ENCODE measurements around the gene ACADVL.

ACADVL gene

DNA sequence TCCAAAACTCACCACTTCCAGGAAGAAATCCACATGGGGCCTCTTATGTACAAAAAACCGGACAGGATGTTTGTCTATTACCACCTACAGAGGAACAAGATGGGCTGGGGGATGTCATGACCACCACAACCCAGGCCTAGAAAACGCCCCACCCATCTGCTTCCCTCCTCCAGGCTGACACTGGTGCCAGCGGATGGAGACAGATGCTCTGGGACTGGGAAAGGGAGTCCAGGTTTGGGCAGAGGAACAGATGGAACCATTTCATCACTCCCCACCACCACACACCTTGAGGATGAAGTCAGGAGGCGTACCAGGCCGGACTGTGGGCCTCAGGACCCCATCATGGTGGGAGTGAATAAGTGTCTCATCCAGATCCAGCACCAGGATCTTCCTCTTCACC lies 27.0 kb downstream of the ACADVL start:
- Histone ChIP-seq H3K9me3 (ENCODE audit: control insufficient read depth, low read length) (no peaks in the 10 kb centered on the region), H3K4me1 (ENCODE audit: control insufficient read depth, insufficient read depth, low read length, poor library complexity, severe bottlenecking) (peaks cover 12% of the 10 kb centered on the region), H3K4me3 (ENCODE audit: extremely low read depth, insufficient read depth, low read length, poor library complexity, severe bottlenecking) (no peak overlapping the region), H3K36me3 (ENCODE audit: control insufficient read depth, insufficient read depth, low read length) (peaks cover 38% of the 10 kb centered on the region), H3K27ac (ENCODE audit: low read depth, low read length, severe bottlenecking) (no peak overlapping the region)
- whole genome bisulfite sequencing, 2 experiments (ENCODE audit: insufficient coverage in 2 of 2) = 90 to 100% methylated on average over 1 to 2 of the region's 5 CpGs

GRCh38 chr17:7248796-7249195 lies 29.1 kb downstream of the ACADVL start:
- 97 to 100% methylated on average over 2 to 3 of the region's 4 CpGs for WGBS, 2 experiments (ENCODE audit: insufficient coverage in 2 of 2)
- no peak overlapping the region for H3K4me3 ChIP-seq (ENCODE audit: extremely low read depth, insufficient read depth, low read length, poor library complexity, severe bottlenecking)
- no peaks in the 10 kb centered on the region for H3K9me3 ChIP-seq (ENCODE audit: control insufficient read depth, low read length)
- H3K27ac ChIP-seq (ENCODE audit: low read depth, low read length, severe bottlenecking) = no peak overlapping the region
- H3K36me3 ChIP-seq (ENCODE audit: control insufficient read depth, insufficient read depth, low read length) = peaks cover 42% of the 10 kb centered on the region
- H3K4me1 ChIP-seq (ENCODE audit: control insufficient read depth, insufficient read depth, low read length, poor library complexity, severe bottlenecking) = peaks cover 18% of the 10 kb centered on the region

GRCh38 chr17:7249214-7249613 lies 29.5 kb downstream of the ACADVL start:
- no peaks in the 10 kb centered on the region for H3K9me3 ChIP-seq (ENCODE audit: control insufficient read depth, low read length)
- peaks cover 41% of the 10 kb centered on the region for H3K36me3 ChIP-seq (ENCODE audit: control insufficient read depth, insufficient read depth, low read length)
- no peak overlapping the region for H3K4me3 ChIP-seq (ENCODE audit: extremely low read depth, insufficient read depth, low read length, poor library complexity, severe bottlenecking)
- peaks cover 18% of the 10 kb centered on the region for H3K4me1 ChIP-seq (ENCODE audit: control insufficient read depth, insufficient read depth, low read length, poor library complexity, severe bottlenecking)
- WGBS, 2 experiments (ENCODE audit: insufficient coverage in 2 of 2) = 95 to 98% methylated on average over 4 to 6 of the region's 6 CpGs
- no peak overlapping the region for H3K27ac ChIP-seq (ENCODE audit: low read depth, low read length, severe bottlenecking)

DNA sequence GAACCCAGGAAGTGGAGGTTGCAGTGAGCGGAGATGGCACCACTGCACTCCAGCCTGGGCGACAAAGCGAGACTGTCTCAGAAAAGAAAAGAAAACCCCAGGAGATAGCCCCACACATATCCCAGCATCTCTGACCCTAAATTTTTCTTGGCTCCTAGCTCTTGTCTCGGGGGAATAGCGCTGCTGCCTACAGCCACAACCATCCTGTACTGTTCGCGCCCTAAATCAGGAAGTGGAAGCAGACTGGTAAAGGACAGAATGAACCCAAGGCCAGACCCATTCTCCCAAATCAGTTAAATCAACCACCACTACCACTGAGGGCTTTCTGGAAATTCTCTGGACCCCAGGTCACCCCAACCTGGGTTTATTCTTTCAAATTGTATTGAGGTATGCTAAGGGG lies 30.1 kb downstream of the ACADVL start:
- Histone ChIP-seq H3K36me3 (ENCODE audit: control insufficient read depth, insufficient read depth, low read length) (peaks cover 41% of the 10 kb centered on the region), H3K9me3 (ENCODE audit: control insufficient read depth, low read length) (no peaks in the 10 kb centered on the region), H3K4me1 (ENCODE audit: control insufficient read depth, insufficient read depth, low read length, poor library complexity, severe bottlenecking) (peaks cover 18% of the 10 kb centered on the region), H3K27ac (ENCODE audit: low read depth, low read length, severe bottlenecking) (no peak overlapping the region), H3K4me3 (ENCODE audit: extremely low read depth, insufficient read depth, low read length, poor library complexity, severe bottlenecking) (peak overlapping the region; percentile 86)
- 92 to 94% methylated on average over 2 to 3 of the region's 7 CpGs for WGBS, 2 experiments (ENCODE audit: insufficient coverage in 2 of 2)

GRCh38 chr17:7250695-7251627 lies 31.2 kb downstream of the ACADVL start:
- Histone ChIP-seq H3K4me3 (ENCODE audit: extremely low read depth, insufficient read depth, low read length, poor library complexity, severe bottlenecking) (peak overlapping the region; percentile 86), H3K9me3 (ENCODE audit: control insufficient read depth, low read length) (no peaks in the 10 kb centered on the region), H3K4me1 (ENCODE audit: control insufficient read depth, insufficient read depth, low read length, poor library complexity, severe bottlenecking) (peaks cover 18% of the 10 kb centered on the region), H3K36me3 (ENCODE audit: control insufficient read depth, insufficient read depth, low read length) (peaks cover 44% of the 10 kb centered on the region), H3K27ac (ENCODE audit: low read depth, low read length, severe bottlenecking) (peak overlapping the region; percentile 99)
- 0 to 2% methylated on average over 20 to 40 of the region's 55 CpGs for WGBS, 2 experiments (ENCODE audit: insufficient coverage in 2 of 2)

DNA sequence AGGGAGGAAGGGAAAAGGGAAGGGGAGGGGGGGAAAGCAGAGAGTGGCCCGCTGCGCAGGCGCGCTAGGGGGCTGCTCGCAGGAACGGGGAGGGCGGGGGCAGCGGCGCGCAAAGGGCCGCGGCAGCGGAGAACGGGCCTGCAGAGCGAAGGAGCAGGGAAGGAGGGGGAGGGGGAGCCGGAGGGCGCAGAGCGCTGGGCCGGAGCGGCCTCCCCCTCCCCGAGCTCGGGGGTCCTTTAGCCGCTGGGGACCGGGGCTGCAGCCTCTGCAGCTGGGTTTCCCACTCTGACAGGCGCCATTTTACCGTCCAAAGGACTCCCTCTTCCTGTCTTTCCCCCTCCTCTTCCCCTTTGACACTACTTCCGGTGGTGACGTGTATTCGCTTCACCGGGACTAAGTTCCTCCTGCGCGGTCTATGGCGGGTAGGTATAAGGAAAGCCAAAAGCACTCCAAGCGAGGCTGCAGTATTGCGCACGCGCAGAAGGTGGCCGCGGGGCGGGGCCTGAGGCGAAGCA lies 32.0 kb downstream of the ACADVL start, which contains the start of gene CTDNEP1:
Gene CTDNEP1 (minus strand): TSS at position 74 of the 515 bp plus-strand sequence. CDS start 438 bp downstream, outside the sequence.
- WGBS, 2 experiments (ENCODE audit: insufficient coverage in 2 of 2) = 0% methylated on average over 16 to 26 of the region's 41 CpGs

GRCh38 chr17:7252176-7253043 lies 32.7 kb downstream of the ACADVL start, which contains the start of gene ELP5:
ELP5 (plus strand) TSS chr17:7252215; CDS start chr17:7252551, 336 bp downstream.
- Histone ChIP-seq H3K4me3 (ENCODE audit: extremely low read depth, insufficient read depth, low read length, poor library complexity, severe bottlenecking) (peak within 1 kb of the TSS; percentile 86), H3K36me3 (ENCODE audit: control insufficient read depth, insufficient read depth, low read length) (peaks cover 45% of the 10 kb centered on the region)

More for the DNA sequence above, 32.0 kb downstream of the ACADVL start, which contains the start of gene CTDNEP1:
- Histone ChIP-seq H3K36me3 (ENCODE audit: control insufficient read depth, insufficient read depth, low read length) (peaks cover 44% of the 10 kb centered on the region), H3K27ac (ENCODE audit: low read depth, low read length, severe bottlenecking) (peak within 1 kb of the TSS; percentile 99), H3K9me3 (ENCODE audit: control insufficient read depth, low read length) (no peaks in the 10 kb centered on the region), H3K4me3 (ENCODE audit: extremely low read depth, insufficient read depth, low read length, poor library complexity, severe bottlenecking) (peak within 1 kb of the TSS; percentile 86), H3K4me1 (ENCODE audit: control insufficient read depth, insufficient read depth, low read length, poor library complexity, severe bottlenecking) (peaks cover 18% of the 10 kb centered on the region)

DNA sequence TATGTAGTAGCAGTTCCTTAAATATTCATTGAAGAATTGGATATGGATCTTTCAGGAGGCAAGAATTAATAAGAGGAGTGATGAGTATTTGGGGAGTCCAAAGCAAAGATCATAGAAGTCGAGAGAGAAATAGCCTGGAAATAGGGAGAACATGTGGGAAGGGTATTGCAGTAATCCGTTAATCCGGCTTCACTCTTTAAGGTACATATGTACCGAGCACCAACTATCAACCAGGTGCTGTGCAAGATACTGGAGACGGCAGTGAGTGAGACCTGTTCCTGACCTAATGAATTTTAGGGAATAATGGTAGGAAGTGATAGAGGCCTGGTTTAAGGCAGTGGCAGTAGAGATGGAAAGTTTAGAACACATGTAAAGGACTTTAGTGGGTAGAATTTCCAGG lies 33.3 kb downstream of the ACADVL start:
- Histone ChIP-seq H3K4me1 (ENCODE audit: control insufficient read depth, insufficient read depth, low read length, poor library complexity, severe bottlenecking) (peaks cover 18% of the 10 kb centered on the region), H3K27ac (ENCODE audit: low read depth, low read length, severe bottlenecking) (no peak overlapping the region), H3K9me3 (ENCODE audit: control insufficient read depth, low read length) (no peaks in the 10 kb centered on the region), H3K4me3 (ENCODE audit: extremely low read depth, insufficient read depth, low read length, poor library complexity, severe bottlenecking) (peak overlapping the region; percentile 86), H3K36me3 (ENCODE audit: control insufficient read depth, insufficient read depth, low read length) (peaks cover 49% of the 10 kb centered on the region)
- WGBS, 2 experiments (ENCODE audit: insufficient coverage in 2 of 2) = 89 to 96% methylated on average over 5 of the region's 5 CpGs

More at GRCh38 chr17:7252176-7253043, 32.7 kb downstream of the ACADVL start, which contains the start of gene ELP5:
- H3K9me3 ChIP-seq (ENCODE audit: control insufficient read depth, low read length) = no peaks in the 10 kb centered on the region
- peak within 1 kb of the TSS; percentile 99 for H3K27ac ChIP-seq (ENCODE audit: low read depth, low read length, severe bottlenecking)
- WGBS, 2 experiments (ENCODE audit: insufficient coverage in 2 of 2) = 1% methylated on average over 41 to 45 of the region's 55 CpGs
- peaks cover 18% of the 10 kb centered on the region for H3K4me1 ChIP-seq (ENCODE audit: control insufficient read depth, insufficient read depth, low read length, poor library complexity, severe bottlenecking)

DNA sequence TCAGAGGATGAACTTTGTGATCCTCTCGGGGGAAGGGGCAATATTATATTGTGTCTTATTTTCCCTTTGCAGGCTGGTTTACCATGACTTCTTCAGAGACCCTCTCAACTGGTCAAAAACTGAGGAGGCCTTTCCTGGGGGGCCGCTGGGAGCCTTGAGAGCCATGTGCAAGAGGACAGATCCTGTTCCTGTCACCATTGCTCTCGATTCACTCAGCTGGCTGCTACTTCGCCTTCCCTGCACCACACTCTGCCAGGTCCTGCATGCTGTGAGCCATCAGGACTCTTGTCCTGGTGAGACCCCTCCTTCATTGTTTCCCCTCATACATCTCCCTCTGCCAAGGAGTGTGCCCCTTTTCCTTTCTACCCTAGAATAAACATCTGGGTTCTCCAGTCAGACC lies 34.8 kb downstream of the ACADVL start:
- Histone ChIP-seq H3K4me3 (ENCODE audit: extremely low read depth, insufficient read depth, low read length, poor library complexity, severe bottlenecking) (no peak overlapping the region), H3K9me3 (ENCODE audit: control insufficient read depth, low read length) (no peaks in the 10 kb centered on the region), H3K4me1 (ENCODE audit: control insufficient read depth, insufficient read depth, low read length, poor library complexity, severe bottlenecking) (peaks cover 10% of the 10 kb centered on the region), H3K36me3 (ENCODE audit: control insufficient read depth, insufficient read depth, low read length) (peaks cover 59% of the 10 kb centered on the region), H3K27ac (ENCODE audit: low read depth, low read length, severe bottlenecking) (no peak overlapping the region)
- 95 to 97% methylated on average over 3 to 4 of the region's 4 CpGs for WGBS, 2 experiments (ENCODE audit: insufficient coverage in 2 of 2)

DNA sequence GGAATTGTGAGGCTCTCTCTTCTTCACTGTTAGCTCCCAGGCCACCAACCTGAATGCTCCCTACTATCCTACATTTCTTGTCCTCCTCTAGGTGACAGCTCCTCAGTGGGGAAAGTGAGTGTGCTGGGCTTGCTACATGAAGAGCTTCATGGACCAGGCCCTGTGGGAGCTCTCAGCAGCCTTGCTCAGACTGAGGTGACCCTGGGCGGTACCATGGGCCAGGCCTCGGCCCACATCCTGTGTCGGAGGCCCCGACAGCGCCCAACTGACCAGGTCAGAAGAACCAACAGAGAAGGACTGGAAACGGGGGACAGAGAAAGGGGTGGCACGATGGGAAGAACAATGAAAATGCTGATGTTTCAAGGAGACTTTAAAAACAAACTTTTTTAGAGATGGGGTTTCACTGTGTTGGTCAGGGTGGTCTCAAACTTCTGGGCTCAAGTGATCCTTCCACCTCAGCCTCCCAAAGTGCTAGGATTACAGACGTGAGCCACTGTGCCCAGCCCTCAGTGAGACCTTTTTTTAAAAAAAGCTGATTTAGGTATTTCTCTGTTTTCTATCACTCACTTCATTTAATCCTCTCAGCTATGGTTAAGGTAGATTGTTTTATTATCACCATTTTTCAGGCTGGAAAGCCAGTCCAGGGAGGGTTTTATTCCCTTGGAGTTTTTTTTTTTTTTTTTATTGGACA lies 37.2 kb downstream of the ACADVL start:
- H3K4me3 ChIP-seq (ENCODE audit: extremely low read depth, insufficient read depth, low read length, poor library complexity, severe bottlenecking) = no peak overlapping the region
- WGBS, 2 experiments (ENCODE audit: insufficient coverage in 2 of 2) = 95 to 100% methylated on average over 7 of the region's 8 CpGs
- no peak overlapping the region for H3K27ac ChIP-seq (ENCODE audit: low read depth, low read length, severe bottlenecking)
- no peaks in the 10 kb centered on the region for H3K9me3 ChIP-seq (ENCODE audit: control insufficient read depth, low read length)
- H3K4me1 ChIP-seq (ENCODE audit: control insufficient read depth, insufficient read depth, low read length, poor library complexity, severe bottlenecking) = peaks cover 6% of the 10 kb centered on the region
- H3K36me3 ChIP-seq (ENCODE audit: control insufficient read depth, insufficient read depth, low read length) = peaks cover 66% of the 10 kb centered on the region
